ENCODE measurements around the gene OLFML2B.

Gene OLFML2B

DNA sequence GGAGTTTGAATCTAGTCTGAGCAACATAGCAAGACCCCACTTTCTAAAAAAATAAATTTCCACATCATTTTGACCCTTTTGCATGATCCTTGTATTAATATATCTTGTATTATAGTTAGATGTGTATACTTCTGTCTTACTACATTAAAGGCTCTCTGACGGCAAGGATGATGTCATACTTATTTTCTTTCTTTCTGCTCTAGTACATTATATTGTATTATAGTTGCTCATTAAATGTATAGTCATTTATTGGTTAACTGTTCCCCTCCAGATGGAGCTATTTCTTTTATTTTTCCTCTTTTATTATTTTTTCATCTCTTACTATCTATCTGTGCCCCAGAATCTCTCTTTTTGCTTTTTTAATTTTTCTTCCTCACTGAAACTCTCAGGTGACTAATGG, 15.0 kb upstream of the OLFML2B start:
- no peak for DNase-seq (ENCODE audit: low spot score)
- TF ChIP-seq, protein P1, sequence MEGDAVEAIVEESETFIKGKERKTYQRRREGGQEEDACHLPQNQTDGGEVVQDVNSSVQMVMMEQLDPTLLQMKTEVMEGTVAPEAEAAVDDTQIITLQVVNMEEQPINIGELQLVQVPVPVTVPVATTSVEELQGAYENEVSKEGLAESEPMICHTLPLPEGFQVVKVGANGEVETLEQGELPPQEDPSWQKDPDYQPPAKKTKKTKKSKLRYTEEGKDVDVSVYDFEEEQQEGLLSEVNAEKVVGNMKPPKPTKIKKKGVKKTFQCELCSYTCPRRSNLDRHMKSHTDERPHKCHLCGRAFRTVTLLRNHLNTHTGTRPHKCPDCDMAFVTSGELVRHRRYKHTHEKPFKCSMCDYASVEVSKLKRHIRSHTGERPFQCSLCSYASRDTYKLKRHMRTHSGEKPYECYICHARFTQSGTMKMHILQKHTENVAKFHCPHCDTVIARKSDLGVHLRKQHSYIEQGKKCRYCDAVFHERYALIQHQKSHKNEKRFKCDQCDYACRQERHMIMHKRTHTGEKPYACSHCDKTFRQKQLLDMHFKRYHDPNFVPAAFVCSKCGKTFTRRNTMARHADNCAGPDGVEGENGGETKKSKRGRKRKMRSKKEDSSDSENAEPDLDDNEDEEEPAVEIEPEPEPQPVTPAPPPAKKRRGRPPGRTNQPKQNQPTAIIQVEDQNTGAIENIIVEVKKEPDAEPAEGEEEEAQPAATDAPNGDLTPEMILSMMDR (IDR thresholded peaks at IDR 0.05; ENCODE audit: extremely low read depth, insufficient read depth, missing control alignments), result no peak
- in situ Hi-C loops (cut with MboI; ENCODE audit: low pct_unique_long_range_greater_than_20kb, low sequenced_read_pairs, unreplicated experiment), result no loop called here

- TF ChIP-seq, protein P1 (IDR thresholded peaks at IDR 0.05; ENCODE audit: extremely low read depth, insufficient read depth, missing control alignments), result no peak
- no peak for DNase-seq (ENCODE audit: low spot score)
- in situ Hi-C loops (cut with MboI; ENCODE audit: low pct_unique_long_range_greater_than_20kb, low sequenced_read_pairs, unreplicated experiment), result no loop called here
Observed at GRCh38 chr1:162036163-162036562, 12.5 kb upstream of the OLFML2B start.

GRCh38 chr1:162035241-162035640, 11.6 kb upstream of the OLFML2B start:
- no peak for DNase-seq (ENCODE audit: low spot score)
- in situ Hi-C loops (cut with MboI; ENCODE audit: low pct_unique_long_range_greater_than_20kb, low sequenced_read_pairs, unreplicated experiment), result no loop called here

DNA sequence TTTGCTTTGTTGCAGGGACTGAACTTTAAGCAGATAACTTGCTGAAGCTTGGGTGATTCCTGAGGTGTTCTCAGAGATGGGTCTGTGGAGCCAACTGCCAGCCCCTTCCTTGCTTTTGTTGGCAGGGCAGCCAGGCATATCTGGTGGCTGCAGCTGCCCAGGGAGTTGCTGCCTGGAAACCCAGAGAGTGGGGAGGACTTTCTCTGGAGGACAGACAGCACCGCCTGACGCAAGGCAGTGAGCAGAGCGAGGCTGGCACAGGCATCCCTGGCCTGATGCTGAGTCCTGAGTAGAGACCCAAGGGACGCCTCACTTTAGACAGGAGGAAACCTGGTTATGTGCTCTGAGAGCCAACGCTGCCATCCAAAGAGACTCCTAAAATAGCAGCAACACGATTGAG, 9.8 kb upstream of the OLFML2B start:
- in situ Hi-C loops (cut with MboI; ENCODE audit: low pct_unique_long_range_greater_than_20kb, low sequenced_read_pairs, unreplicated experiment), result no loop called here
- no peak for DNase-seq (ENCODE audit: low spot score)

More at GRCh38 chr1:162035241-162035640, 11.6 kb upstream of the OLFML2B start:
- TF ChIP-seq, protein P1 (IDR thresholded peaks at IDR 0.05; ENCODE audit: extremely low read depth, insufficient read depth, missing control alignments), result no peak

DNA sequence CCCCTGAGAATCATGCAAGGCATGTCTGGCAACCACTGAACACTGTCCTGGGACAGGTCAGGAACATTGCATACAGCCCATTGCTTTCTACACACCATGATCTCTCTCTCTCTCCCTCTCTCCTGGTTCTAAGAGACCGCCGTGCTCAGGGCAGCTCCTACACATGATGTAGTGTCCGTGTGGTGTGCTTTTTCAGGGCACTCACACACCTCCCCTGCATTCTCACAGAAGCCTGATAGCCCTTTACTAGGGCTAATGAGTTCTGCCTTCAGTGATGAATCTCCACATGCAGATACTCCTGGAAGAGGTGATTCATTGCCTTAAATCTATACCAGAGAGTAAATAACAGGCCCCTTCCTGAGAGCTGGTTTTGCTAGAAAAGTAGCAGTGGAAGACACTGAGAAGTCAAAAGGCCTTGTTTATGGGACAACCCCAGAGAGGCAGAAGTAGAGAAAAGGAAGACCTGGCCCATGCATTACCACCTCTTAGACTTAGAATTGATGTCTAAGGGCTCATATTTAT, 7.2 kb upstream of the OLFML2B start:
- TF ChIP-seq, protein P1 (IDR thresholded peaks at IDR 0.05; ENCODE audit: extremely low read depth, insufficient read depth, missing control alignments), result no peak
- no peak for DNase-seq (ENCODE audit: low spot score)
- in situ Hi-C loops (cut with MboI; ENCODE audit: low pct_unique_long_range_greater_than_20kb, low sequenced_read_pairs, unreplicated experiment), result no loop called here

More for the DNA sequence above, 9.8 kb upstream of the OLFML2B start:
- TF ChIP-seq, protein P1 (IDR thresholded peaks at IDR 0.05; ENCODE audit: extremely low read depth, insufficient read depth, missing control alignments), result no peak

DNA sequence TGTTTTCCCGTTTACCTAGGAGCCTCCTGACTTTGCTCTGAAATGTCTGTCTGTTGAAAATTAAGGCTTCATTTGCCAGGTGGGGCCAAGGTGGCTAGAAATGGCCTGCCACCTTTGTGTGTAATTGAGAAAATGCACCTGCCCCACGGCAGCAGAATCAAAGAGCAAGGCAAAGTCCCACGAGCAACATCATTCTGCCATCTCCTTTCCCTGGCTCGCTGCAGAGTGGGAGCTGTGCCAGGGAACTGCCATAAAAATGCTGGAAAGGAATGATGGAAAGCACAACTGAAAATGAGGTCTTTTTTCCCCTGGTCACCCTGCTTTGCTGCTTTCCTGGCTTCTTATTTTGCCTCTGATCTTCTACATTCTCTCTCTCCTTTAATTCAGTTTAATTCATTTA, 5.5 kb upstream of the OLFML2B start:
- no peak for DNase-seq (ENCODE audit: low spot score)
- in situ Hi-C loops (cut with MboI; ENCODE audit: low pct_unique_long_range_greater_than_20kb, low sequenced_read_pairs, unreplicated experiment), result loop anchor here (10.0 kb wide), 1 partner anchor 244 kb away; no protein-coding TSS in a partner anchor
- TF ChIP-seq, protein P1 (IDR thresholded peaks at IDR 0.05; ENCODE audit: extremely low read depth, insufficient read depth, missing control alignments), result no peak

Measured in GM13977 (cell line).